ENCODE measurements around the gene SUN1. TPM values are rescaled to one million over a fixed set of nuclear protein-coding genes. Genes with fewer than 3 reads are reported as not detected.
"Not testable (repeated sequence)": the region's sequence is repeated elsewhere in the genome, so short reads cannot be mapped to it uniquely, and the experiment has no call there.

The SUN1 gene
- total and polyA plus RNA-seq, 2 donors (not counting 3 experiments of a cell fraction or from before 2014, with no cell fraction given), result 158 to 410 TPM

GRCh38 chr7:847728-848127 lies 15.5 kb downstream of the SUN1 start:
- CTCF ChIA-PET, result interaction anchor here (1.0 kb wide), 1 partner anchor 35 kb away, joined by 3 read pairs; no protein-coding TSS in a partner anchor
- H2AFZ ChIP-seq (ENCODE audit: low read depth, low read length); BruUV-seq (replicated peaks); POLR2A ChIA-PET; H3K4me1 ChIP-seq (ENCODE audit: control insufficient read depth, extremely low read depth, insufficient read depth, low read length); H3K79me2 ChIP-seq (ENCODE audit: control insufficient read depth, insufficient read depth, low read length); H4K20me1 ChIP-seq (replicated peaks; ENCODE audit: control insufficient read depth, extremely low read depth, insufficient read depth, low read length); dilution Hi-C loops (cut with MboI; ENCODE audit: extremely low pct_ligation_motif_present, low sequenced_read_pairs); H3K27me3 ChIP-seq (ENCODE audit: control insufficient read depth in 2 of 2, insufficient read depth in 2 of 2, low read length in 2 of 2); H3K9ac ChIP-seq (replicated peaks; ENCODE audit: extremely low read depth, insufficient read depth, low read length); DNase-seq (ENCODE audit: low read depth, low spot score); H3K9me3 ChIP-seq (replicated peaks; ENCODE audit: control insufficient read depth, insufficient read depth, low read length); H3K4me3 ChIP-seq (replicated peaks in 1 of 3; ENCODE audit: insufficient read depth in 1 of 3, low read depth in 1 of 3, low read length in 3 of 3); FAIRE-seq; H3K4me2 ChIP-seq (ENCODE audit: insufficient read depth, low read length); intact Hi-C loops (cut with micrococcal nuclease); H3K9me1 ChIP-seq (replicated peaks; ENCODE audit: control insufficient read depth, extremely low read depth, insufficient read depth, low read length); H3K27ac ChIP-seq (ENCODE audit: insufficient read depth, low read depth, low read length): not testable (repeated sequence)
- peaks cover 8 to 33% of the 10 kb centered on the region in 2 experiments for H3K36me3 ChIP-seq (ENCODE audit: control insufficient read depth in 2 of 2, extremely low read depth in 1 of 2, insufficient read depth in 2 of 2, low read length in 2 of 2)

DNA sequence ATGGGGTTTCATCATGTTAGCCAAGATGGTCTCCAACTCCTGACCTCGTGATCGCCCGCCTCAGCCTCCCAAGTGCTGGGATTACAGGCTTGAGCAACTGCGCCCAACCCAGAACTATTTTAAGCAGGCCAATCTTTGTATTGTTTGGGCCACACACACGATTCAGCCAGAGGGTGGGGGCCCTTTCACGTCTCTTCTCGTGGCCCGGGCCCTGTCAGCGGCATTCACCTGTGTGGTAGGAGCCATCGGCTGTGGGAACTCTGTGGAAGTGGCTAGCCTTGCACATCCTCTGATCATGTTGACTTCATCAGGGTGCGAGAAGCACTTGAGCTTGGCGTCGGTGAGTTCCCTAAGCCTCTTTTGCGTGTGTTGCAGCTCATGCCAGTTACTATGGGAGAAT lies 16.9 kb downstream of the SUN1 start:
- ChIA-PET CTCF (interaction anchor here (1.5 kb wide), 2 partner anchors 24 to 32 kb away, joined by 3 to 5 read pairs; no protein-coding TSS in a partner anchor), POLR2A (no interaction called here)
- Histone ChIP-seq H3K4me1 (ENCODE audit: control insufficient read depth, extremely low read depth, insufficient read depth, low read length) (no peaks in the 10 kb centered on the region), H3K9ac (replicated peaks; ENCODE audit: extremely low read depth, insufficient read depth, low read length) (no peak overlapping the region), H4K20me1 (replicated peaks; ENCODE audit: control insufficient read depth, extremely low read depth, insufficient read depth, low read length) (no peaks in the 10 kb centered on the region), H3K36me3 (ENCODE audit: control insufficient read depth in 2 of 2, extremely low read depth in 1 of 2, insufficient read depth in 2 of 2, low read length in 2 of 2) (peaks cover 10 to 38% of the 10 kb centered on the region in 2 experiments), H3K4me2 (ENCODE audit: insufficient read depth, low read length) (no peak overlapping the region), H3K27me3 (ENCODE audit: control insufficient read depth in 2 of 2, insufficient read depth in 2 of 2, low read length in 2 of 2) (no peaks in the 10 kb centered on the region), H3K4me3 (replicated peaks in 1 of 3; ENCODE audit: insufficient read depth in 1 of 3, low read depth in 1 of 3, low read length in 3 of 3) (no peak overlapping the region), H3K27ac (ENCODE audit: insufficient read depth, low read depth, low read length) (no peak overlapping the region), H3K9me3 (replicated peaks; ENCODE audit: control insufficient read depth, insufficient read depth, low read length) (no peaks in the 10 kb centered on the region), H3K9me1 (replicated peaks; ENCODE audit: control insufficient read depth, extremely low read depth, insufficient read depth, low read length) (no peaks in the 10 kb centered on the region), H2AFZ (ENCODE audit: low read depth, low read length) (no peak overlapping the region), H3K79me2 (ENCODE audit: control insufficient read depth, insufficient read depth, low read length) (no peaks in the 10 kb centered on the region)
- TF ChIP-seq, protein P1, sequence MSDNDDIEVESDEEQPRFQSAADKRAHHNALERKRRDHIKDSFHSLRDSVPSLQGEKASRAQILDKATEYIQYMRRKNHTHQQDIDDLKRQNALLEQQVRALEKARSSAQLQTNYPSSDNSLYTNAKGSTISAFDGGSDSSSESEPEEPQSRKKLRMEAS (IDR thresholded peaks at IDR 0.05; ENCODE audit: insufficient read depth, insufficient read length), result no peak
- TF ChIP-seq MYC (IDR thresholded peaks at IDR 0.05; ENCODE audit: low read depth, low read length), result no peak
- TF ChIP-seq POLR2A (IDR thresholded peaks at IDR 0.05; ENCODE audit: low read depth, low read length), result no peak
- no peak for TF ChIP-seq EZH2 (IDR thresholded peaks at IDR 0.05; ENCODE audit: borderline replicate concordance, low read depth, low read length, severe bottlenecking)
- TF ChIP-seq JUN (IDR thresholded peaks at IDR 0.05; ENCODE audit: borderline replicate concordance, insufficient read depth, insufficient read length, low read depth), result no peak
- TF ChIP-seq POLR2AphosphoS5 (IDR thresholded peaks at IDR 0.05; ENCODE audit: insufficient read depth, low read depth, low read length), result no peak
- TF ChIP-seq, protein P2, sequence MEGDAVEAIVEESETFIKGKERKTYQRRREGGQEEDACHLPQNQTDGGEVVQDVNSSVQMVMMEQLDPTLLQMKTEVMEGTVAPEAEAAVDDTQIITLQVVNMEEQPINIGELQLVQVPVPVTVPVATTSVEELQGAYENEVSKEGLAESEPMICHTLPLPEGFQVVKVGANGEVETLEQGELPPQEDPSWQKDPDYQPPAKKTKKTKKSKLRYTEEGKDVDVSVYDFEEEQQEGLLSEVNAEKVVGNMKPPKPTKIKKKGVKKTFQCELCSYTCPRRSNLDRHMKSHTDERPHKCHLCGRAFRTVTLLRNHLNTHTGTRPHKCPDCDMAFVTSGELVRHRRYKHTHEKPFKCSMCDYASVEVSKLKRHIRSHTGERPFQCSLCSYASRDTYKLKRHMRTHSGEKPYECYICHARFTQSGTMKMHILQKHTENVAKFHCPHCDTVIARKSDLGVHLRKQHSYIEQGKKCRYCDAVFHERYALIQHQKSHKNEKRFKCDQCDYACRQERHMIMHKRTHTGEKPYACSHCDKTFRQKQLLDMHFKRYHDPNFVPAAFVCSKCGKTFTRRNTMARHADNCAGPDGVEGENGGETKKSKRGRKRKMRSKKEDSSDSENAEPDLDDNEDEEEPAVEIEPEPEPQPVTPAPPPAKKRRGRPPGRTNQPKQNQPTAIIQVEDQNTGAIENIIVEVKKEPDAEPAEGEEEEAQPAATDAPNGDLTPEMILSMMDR (IDR thresholded peaks at IDR 0.05; ENCODE audit: extremely low read depth in 1 of 2, insufficient read depth in 1 of 2, low read depth in 1 of 2, low read length in 2 of 2), result no peak
- no peak for TF ChIP-seq FOS (IDR thresholded peaks at IDR 0.05; ENCODE audit: borderline replicate concordance, insufficient read depth, low read length)
- no peak for TF ChIP-seq GATA2 (IDR thresholded peaks at IDR 0.05; ENCODE audit: insufficient read depth, insufficient read length, low read depth, low read length)
- dilution Hi-C loops (cut with MboI; ENCODE audit: extremely low pct_ligation_motif_present, low sequenced_read_pairs), result no loop called here
- no peak for FAIRE-seq
- intact Hi-C loops (cut with micrococcal nuclease), result no loop called here
- no TSS peak for BruUV-seq (replicated peaks)
- no peak for DNase-seq (ENCODE audit: low read depth, low spot score)

Measured in endothelial cell of umbilical vein (primary cell).